ENCODE data around the gene PIANP.

Gene PIANP

GRCh38 chr12:6736754-6737153 is 36.1 kb upstream of the PIANP start:
- DNase-seq (ENCODE audit: low read depth, low spot score): no peak
- CTCF ChIA-PET: interaction anchor here (0.7 to 11.9 kb wide), 7 partner anchors 12 to 135 kb away, joined by 3 to 113 read pairs (median 5); partner anchors contain the start of genes COPS7A, MLF2, P3H3 and SPSB2
- no peak for TF ChIP-seq CTCF (IDR thresholded peaks at IDR 0.05; ENCODE audit: insufficient read depth, low read length, missing control alignments)
- H3K4me3 ChIP-seq (ENCODE audit: low read depth, low read length): no peak overlapping the region
- POLR2A ChIA-PET: no interaction called here

- DNase-seq (ENCODE audit: low read depth, low spot score): no peak
- H3K4me3 ChIP-seq (ENCODE audit: low read depth, low read length): no peak overlapping the region
- CTCF ChIA-PET: interaction anchor here (0.8 to 11.9 kb wide), 9 partner anchors 11 to 137 kb away, joined by 3 to 113 read pairs (median 4); partner anchors contain the start of genes COPS7A, MLF2, P3H3 and PTMS
- POLR2A ChIA-PET: no interaction called here
- peak; percentile 60 for TF ChIP-seq CTCF (IDR thresholded peaks at IDR 0.05; ENCODE audit: insufficient read depth, low read length, missing control alignments)
These were observed 35.0 kb upstream of the PIANP start for GRCh38 chr12:6735448-6736191.

GRCh38 chr12:6734506-6735387 is 34.1 kb upstream of the PIANP start:
- CTCF ChIA-PET: interaction anchor here (0.8 to 11.9 kb wide), 11 partner anchors 9 to 91 kb away, joined by 3 to 113 read pairs (median 3); partner anchors contain the start of genes COPS7A, GPR162, MLF2 and P3H3
- POLR2A ChIA-PET: interaction anchor here (0.6 kb wide), 1 partner anchor 10 kb away, joined by 3 read pairs; no protein-coding TSS in a partner anchor
- no peak for DNase-seq (ENCODE audit: low read depth, low spot score)
- no peak for TF ChIP-seq CTCF (IDR thresholded peaks at IDR 0.05; ENCODE audit: insufficient read depth, low read length, missing control alignments)
- H3K4me3 ChIP-seq (ENCODE audit: low read depth, low read length): no peak overlapping the region

- DNase-seq (ENCODE audit: low read depth, low spot score): no peak
- ChIA-PET POLR2A (no interaction called here), CTCF (interaction anchor here (1.1 to 11.9 kb wide), 3 partner anchors 23 to 96 kb away, joined by 4 to 113 read pairs (median 82); partner anchors contain the start of genes MLF2 and P3H3)
- no peak overlapping the region for H3K4me3 ChIP-seq (ENCODE audit: low read depth, low read length)
- no peak for TF ChIP-seq CTCF (IDR thresholded peaks at IDR 0.05; ENCODE audit: insufficient read depth, low read length, missing control alignments)
These were observed 29.6 kb upstream of the PIANP start for GRCh38 chr12:6730169-6730568.

GRCh38 chr12:6729186-6729585 is 28.6 kb upstream of the PIANP start:
- no peak for TF ChIP-seq CTCF (IDR thresholded peaks at IDR 0.05; ENCODE audit: insufficient read depth, low read length, missing control alignments)
- no peak for DNase-seq (ENCODE audit: low read depth, low spot score)
- POLR2A ChIA-PET: no interaction called here
- no peak overlapping the region for H3K4me3 ChIP-seq (ENCODE audit: low read depth, low read length)
- CTCF ChIA-PET: interaction anchor here (1.1 to 11.9 kb wide), 3 partner anchors 24 to 97 kb away, joined by 4 to 113 read pairs (median 82); partner anchors contain the start of genes MLF2 and P3H3

Data from AG04449 (cell line).